ENCODE data around the gene ITGA2B. TPM values are rescaled to one million over a fixed set of nuclear protein-coding genes. Genes with fewer than 3 reads are reported as not detected.
A peak's percentile ranks its signal among the peaks of the same experiment; 100 is the strongest.
"Not testable (repeated sequence)": the region's sequence is repeated elsewhere in the genome, so short reads cannot be mapped to it uniquely, and the experiment has no call there.

Gene ITGA2B
- total and polyA plus RNA-seq, 2 experiments from 2014 or later, result 13.3 to 13.9 TPM

DNA sequence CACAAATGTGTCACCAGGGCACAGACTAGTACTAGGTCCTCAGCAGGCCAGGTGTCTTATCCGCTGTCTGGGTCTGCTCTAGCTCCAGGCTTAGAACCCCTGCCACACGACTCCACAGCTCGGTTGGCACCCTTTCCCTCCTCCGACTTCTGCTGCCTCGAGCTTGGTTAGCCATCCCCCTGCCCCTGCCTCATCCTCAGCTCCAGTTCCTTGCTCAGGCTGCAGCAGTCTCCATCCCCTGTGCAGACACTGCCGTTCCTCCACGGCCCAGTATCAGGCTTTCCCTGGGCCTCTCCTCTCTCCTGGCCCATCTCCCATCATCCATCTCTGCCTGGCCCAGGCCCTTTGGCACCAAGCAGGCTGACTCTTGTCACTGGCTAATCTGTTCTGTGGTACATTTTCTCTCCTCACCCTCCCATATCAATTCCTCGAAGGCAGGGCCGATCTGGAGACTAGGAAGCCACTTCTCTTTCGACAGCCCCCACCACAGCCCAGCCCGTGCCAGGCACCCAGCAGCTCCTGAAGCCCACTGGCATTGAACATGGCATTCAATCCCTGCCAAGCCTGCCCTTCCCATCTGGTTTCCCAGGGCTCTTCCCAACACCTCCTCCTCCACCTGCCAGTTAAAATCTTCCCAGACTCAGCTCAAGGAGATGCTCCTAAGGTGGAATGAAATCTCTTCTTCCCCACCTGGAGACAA lies 45.8 kb downstream of the ITGA2B start (continued):
- TF ChIP-seq, protein P1, sequence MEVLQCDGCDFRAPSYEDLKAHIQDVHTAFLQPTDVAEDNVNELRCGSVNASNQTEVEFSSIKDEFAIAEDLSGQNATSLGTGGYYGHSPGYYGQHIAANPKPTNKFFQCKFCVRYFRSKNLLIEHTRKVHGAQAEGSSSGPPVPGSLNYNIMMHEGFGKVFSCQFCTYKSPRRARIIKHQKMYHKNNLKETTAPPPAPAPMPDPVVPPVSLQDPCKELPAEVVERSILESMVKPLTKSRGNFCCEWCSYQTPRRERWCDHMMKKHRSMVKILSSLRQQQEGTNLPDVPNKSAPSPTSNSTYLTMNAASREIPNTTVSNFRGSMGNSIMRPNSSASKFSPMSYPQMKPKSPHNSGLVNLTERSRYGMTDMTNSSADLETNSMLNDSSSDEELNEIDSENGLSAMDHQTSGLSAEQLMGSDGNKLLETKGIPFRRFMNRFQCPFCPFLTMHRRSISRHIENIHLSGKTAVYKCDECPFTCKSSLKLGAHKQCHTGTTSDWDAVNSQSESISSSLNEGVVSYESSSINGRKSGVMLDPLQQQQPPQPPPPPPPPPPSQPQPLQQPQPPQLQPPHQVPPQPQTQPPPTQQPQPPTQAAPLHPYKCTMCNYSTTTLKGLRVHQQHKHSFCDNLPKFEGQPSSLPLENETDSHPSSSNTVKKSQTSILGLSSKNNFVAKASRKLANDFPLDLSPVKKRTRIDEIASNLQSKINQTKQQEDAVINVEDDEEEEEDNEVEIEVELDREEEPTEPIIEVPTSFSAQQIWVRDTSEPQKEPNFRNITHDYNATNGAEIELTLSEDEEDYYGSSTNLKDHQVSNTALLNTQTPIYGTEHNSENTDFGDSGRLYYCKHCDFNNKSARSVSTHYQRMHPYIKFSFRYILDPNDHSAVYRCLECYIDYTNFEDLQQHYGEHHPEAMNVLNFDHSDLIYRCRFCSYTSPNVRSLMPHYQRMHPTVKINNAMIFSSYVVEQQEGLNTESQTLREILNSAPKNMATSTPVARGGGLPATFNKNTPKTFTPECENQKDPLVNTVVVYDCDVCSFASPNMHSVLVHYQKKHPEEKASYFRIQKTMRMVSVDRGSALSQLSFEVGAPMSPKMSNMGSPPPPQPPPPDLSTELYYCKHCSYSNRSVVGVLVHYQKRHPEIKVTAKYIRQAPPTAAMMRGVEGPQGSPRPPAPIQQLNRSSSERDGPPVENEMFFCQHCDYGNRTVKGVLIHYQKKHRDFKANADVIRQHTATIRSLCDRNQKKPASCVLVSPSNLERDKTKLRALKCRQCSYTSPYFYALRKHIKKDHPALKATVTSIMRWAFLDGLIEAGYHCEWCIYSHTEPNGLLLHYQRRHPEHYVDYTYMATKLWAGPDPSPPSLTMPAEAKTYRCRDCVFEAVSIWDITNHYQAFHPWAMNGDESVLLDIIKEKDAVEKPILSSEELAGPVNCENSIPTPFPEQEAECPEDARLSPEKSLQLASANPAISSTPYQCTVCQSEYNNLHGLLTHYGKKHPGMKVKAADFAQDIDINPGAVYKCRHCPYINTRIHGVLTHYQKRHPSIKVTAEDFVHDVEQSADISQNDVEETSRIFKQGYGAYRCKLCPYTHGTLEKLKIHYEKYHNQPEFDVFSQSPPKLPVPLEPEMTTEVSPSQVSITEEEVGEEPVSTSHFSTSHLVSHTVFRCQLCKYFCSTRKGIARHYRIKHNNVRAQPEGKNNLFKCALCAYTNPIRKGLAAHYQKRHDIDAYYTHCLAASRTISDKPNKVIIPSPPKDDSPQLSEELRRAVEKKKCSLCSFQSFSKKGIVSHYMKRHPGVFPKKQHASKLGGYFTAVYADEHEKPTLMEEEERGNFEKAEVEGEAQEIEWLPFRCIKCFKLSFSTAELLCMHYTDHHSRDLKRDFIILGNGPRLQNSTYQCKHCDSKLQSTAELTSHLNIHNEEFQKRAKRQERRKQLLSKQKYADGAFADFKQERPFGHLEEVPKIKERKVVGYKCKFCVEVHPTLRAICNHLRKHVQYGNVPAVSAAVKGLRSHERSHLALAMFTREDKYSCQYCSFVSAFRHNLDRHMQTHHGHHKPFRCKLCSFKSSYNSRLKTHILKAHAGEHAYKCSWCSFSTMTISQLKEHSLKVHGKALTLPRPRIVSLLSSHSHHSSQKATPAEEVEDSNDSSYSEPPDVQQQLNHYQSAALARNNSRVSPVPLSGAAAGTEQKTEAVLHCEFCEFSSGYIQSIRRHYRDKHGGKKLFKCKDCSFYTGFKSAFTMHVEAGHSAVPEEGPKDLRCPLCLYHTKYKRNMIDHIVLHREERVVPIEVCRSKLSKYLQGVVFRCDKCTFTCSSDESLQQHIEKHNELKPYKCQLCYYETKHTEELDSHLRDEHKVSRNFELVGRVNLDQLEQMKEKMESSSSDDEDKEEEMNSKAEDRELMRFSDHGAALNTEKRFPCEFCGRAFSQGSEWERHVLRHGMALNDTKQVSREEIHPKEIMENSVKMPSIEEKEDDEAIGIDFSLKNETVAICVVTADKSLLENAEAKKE (CRISPR knock-in tag; IDR thresholded peaks at IDR 0.05), result no peak
- no peak for TF ChIP-seq STAT1 (IDR thresholded peaks at IDR 0.05; ENCODE audit: unreplicated experiment)

DNA sequence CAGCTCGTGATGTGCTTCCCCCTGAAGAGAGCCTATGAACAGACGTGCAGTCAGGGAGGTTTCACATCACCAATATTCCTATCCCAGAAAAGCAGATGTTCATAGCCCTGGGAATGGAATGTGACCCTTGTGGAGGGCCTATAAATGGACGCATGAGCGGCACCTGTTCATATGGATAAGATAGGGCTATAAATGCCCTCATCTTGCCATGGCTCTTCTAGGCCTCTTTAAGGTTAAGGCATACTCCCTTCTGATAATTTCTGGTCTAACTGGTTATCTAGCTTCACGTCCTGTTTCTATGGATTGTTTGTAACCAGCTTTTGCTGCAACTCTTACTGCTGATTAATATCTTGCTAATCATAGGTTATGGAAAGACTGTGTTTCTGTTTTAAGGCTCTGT lies 48.9 kb downstream of the ITGA2B start:
- not testable (repeated sequence) for H3K27ac ChIP-seq (ENCODE audit: low read depth); H3K4me3 ChIP-seq; ATAC-seq; H3K27ac Mint-ChIP-seq; H3K36me3 ChIP-seq (ENCODE audit: insufficient read depth); H3K4me1 Mint-ChIP-seq; DNase-seq (ENCODE audit: low spot score); H2AFZ ChIP-seq; H3K4me1 ChIP-seq (ENCODE audit: insufficient read depth); H3K36me3 Mint-ChIP-seq (ENCODE audit: low read depth); H3K9me3 Mint-ChIP-seq; H3F3A ChIP-seq (replicated peaks; ENCODE audit: low read depth); H3K4me2 ChIP-seq; H3K27me3 ChIP-seq (ENCODE audit: insufficient read depth); H3K4me3 Mint-ChIP-seq; H3K79me2 ChIP-seq (replicated peaks; ENCODE audit: insufficient read depth); H3K9me2 ChIP-seq (ENCODE audit: insufficient read depth); H4K20me1 ChIP-seq (replicated peaks; ENCODE audit: insufficient read depth)
- peaks cover 13% of the 10 kb centered on the region for H3K27me3 Mint-ChIP-seq (ENCODE audit: insufficient read depth, low read depth, poor library complexity)

DNA sequence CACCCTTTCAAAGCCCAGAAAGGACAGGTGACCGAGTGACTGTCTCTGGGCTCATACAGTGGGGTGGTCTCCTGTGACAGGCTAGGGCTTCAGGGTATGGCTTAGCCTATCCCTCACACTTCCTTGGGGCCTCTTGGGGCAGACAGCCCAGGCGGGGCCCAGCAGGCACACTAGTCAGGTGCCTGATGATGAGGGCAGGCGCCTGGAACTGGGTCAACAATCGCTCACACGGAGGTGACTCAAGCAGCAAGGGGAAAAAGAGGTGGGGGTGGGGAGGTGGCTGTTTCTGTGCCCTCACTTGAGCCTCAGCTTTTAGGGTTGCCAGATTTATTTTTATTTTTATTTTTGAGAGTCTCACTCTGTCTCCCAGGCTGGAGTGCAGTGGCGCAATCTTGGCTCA lies 50.7 kb downstream of the ITGA2B start:
- no peaks in the 10 kb centered on the region for H4K20me1 ChIP-seq (replicated peaks; ENCODE audit: insufficient read depth)
- H3K27ac ChIP-seq (ENCODE audit: low read depth), result no peak overlapping the region
- peak; percentile 62 for ATAC-seq
- H2AFZ ChIP-seq, result no peak overlapping the region; the same call in 1 of the 2 replicates
- H3K79me2 ChIP-seq (replicated peaks; ENCODE audit: insufficient read depth), result no peaks in the 10 kb centered on the region
- Mint-ChIP-seq H3K27ac (no peak overlapping the region), H3K36me3 (ENCODE audit: low read depth) (no peaks in the 10 kb centered on the region), H3K27me3 (ENCODE audit: insufficient read depth, low read depth, poor library complexity) (peaks cover 2% of the 10 kb centered on the region), H3K4me1 (peaks cover 8% of the 10 kb centered on the region), H3K4me3 (no peak overlapping the region), H3K9me3 (no peaks in the 10 kb centered on the region)
- H3K4me3 ChIP-seq, result no peak overlapping the region
- H3K4me1 ChIP-seq (ENCODE audit: insufficient read depth), result no peaks in the 10 kb centered on the region; the same call in 1 of the 2 replicates
- no peaks in the 10 kb centered on the region for H3K9me2 ChIP-seq (ENCODE audit: insufficient read depth)
- no peaks in the 10 kb centered on the region for H3K36me3 ChIP-seq (ENCODE audit: insufficient read depth)
- TF ChIP-seq EZH2 (IDR thresholded peaks at IDR 0.05; ENCODE audit: low read depth, unreplicated experiment) (no peak), ZNF114 (CRISPR knock-in tag; IDR thresholded peaks at IDR 0.05) (no peak)
- no peak for DNase-seq (ENCODE audit: low spot score)
- H3F3A ChIP-seq (replicated peaks; ENCODE audit: low read depth), result 0 out of 2 replicates have a peak, but pooled peaks cover 2% of the 10 kb centered on the region
- no peak overlapping the region for H3K4me2 ChIP-seq
- H3K27me3 ChIP-seq (ENCODE audit: insufficient read depth), result no peaks in the 10 kb centered on the region
